Bronchial epithelial cell (primary cell): ENCODE measurements around the gene CGREF1. TPM values are rescaled to one million over a fixed set of nuclear protein-coding genes. Genes with fewer than 3 reads are reported as not detected.
A peak's percentile ranks its signal among the peaks of the same experiment; 100 is the strongest.

Experiments
- DNase-seq: peaks from one replicate; pipeline ENCODE4 v3.0.0-alpha.2; 2010; ENCODE audit warnings: low read depth
- FAIRE-seq: peaks from 2 replicates; lab custom pipeline; 2011; peaks lifted over from hg19 to GRCh38; lab: Jason Lieb, UNC
- H3K27me3 ChIP-seq: 2 replicates; pipeline ENCODE4 v1.5.1; 2011; ENCODE audit warnings: low read length; ENCODE audit not compliant: control insufficient read depth, insufficient read depth
- H3K36me3 ChIP-seq: 2 replicates; pipeline ENCODE4 v1.5.1; 2011; ENCODE audit warnings: low read length; ENCODE audit not compliant: control insufficient read depth, insufficient read depth
- H3K4me3 ChIP-seq: 2 replicates; pipeline ENCODE4 v1.5.1; 2011; ENCODE audit warnings: mild to moderate bottlenecking, low read depth, low read length, control low read depth
- CTCF ChIP-seq: IDR thresholded peaks from 2 replicates; pipeline ENCODE4 v1.5.1; 2011; ENCODE audit warnings: mild to moderate bottlenecking, moderate library complexity, low read length, control low read depth, inconsistent platforms; ENCODE audit not compliant: insufficient read depth, severe bottlenecking
- total RNA-seq: library from RNA; depleted of rRNA; stranded (reverse); fragments of >200 nt; gene quantifications from 2 replicates; pipeline ENCODE4 v1.2.1, GENCODE V29; 2014

Gene CGREF1
- total RNA-seq, 1 donor from 2014 or later = 0.53 TPM

- FAIRE-seq = no peak
- no peak for TF ChIP-seq CTCF
- no peaks in the 10 kb centered on the region for H3K27me3 ChIP-seq
- no peaks in the 10 kb centered on the region for H3K36me3 ChIP-seq
- H3K4me3 ChIP-seq = no peak overlapping the region
- no peak for DNase-seq
These were observed 34.4 kb downstream of the CGREF1 start for GRCh38 chr2:27084297-27085061.

DNA sequence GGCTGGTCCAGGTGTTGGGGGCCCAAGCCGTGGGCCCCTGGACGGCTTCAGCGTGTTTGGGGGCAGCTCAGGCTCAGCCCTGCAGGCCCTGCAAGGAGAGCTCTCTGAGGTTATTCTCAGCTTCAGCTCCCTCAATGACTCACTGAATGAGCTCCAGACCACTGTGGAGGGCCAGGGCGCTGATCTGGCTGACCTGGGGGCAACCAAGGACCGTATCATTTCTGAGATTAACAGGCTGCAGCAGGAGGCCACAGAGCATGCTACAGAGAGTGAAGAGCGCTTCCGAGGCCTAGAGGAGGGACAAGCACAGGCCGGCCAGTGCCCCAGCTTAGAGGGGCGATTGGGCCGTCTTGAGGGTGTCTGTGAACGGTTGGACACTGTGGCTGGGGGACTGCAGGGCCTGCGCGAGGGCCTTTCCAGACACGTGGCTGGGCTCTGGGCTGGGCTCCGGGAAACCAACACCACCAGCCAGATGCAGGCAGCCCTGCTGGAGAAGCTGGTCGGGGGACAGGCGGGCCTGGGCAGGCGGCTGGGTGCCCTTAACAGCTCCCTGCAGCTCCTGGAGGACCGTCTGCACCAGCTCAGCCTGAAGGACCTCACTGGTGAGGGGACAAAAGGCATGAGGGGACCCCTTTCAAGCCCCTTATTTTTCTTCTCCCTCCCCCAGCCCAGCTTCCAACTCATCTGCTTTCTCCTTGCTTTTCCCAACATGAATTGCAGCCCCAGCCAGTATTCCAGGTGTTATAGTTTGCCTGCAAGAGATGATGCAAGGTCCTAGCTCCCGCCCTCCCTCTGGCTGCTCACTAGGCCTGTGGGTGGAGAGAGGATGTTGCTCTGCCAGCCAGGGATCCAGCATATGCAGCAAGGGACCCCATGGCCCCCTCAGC, 35.3 kb downstream of the CGREF1 start:
- no peak for TF ChIP-seq CTCF
- FAIRE-seq = no peak
- peak; percentile 30 for DNase-seq
- no peak overlapping the region for H3K4me3 ChIP-seq
- H3K27me3 ChIP-seq = no peaks in the 10 kb centered on the region
- H3K36me3 ChIP-seq = no peaks in the 10 kb centered on the region

DNA sequence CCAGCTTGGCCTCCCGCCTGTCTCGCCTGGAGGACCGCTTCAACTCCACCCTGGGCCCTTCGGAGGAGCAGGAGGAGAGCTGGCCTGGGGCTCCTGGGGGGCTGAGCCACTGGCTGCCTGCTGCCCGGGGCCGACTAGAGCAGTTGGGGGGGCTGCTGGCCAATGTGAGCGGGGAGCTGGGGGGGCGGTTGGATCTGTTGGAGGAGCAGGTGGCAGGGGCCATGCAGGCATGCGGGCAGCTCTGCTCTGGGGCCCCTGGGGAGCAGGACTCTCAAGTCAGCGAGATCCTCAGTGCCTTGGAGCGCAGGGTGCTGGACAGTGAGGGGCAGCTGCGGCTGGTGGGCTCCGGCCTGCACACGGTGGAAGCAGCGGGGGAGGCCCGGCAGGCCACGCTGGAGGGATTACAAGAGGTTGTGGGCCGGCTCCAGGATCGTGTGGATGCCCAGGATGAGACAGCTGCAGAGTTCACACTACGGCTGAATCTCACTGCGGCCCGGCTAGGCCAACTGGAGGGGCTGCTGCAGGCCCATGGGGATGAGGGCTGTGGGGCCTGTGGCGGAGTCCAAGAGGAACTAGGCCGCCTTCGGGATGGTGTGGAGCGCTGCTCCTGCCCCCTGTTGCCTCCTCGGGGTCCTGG, 36.0 kb downstream of the CGREF1 start:
- no peak for FAIRE-seq
- H3K27me3 ChIP-seq = no peaks in the 10 kb centered on the region
- H3K36me3 ChIP-seq = no peaks in the 10 kb centered on the region
- DNase-seq = no peak
- no peak for TF ChIP-seq CTCF
- no peak overlapping the region for H3K4me3 ChIP-seq

GRCh38 chr2:27081984-27082772, 36.8 kb downstream of the CGREF1 start:
- no peaks in the 10 kb centered on the region for H3K27me3 ChIP-seq
- FAIRE-seq (no peak), DNase-seq (no peak)
- no peak overlapping the region for H3K4me3 ChIP-seq
- no peaks in the 10 kb centered on the region for H3K36me3 ChIP-seq
- no peak for TF ChIP-seq CTCF

DNA sequence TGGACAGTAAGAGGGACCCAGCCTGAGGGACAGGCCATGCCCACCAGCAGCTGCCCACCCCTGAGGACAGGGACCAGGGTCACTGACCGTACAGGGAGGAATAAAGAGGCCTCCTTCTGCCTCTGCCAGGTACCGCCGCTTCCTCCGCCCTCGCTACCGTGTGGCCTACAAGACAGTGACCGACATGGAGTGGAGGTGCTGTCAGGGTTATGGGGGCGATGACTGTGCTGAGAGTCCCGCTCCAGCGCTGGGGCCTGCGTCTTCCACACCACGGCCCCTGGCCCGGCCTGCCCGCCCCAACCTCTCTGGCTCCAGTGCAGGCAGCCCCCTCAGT, 38.4 kb downstream of the CGREF1 start:
- Histone ChIP-seq H3K36me3 (no peaks in the 10 kb centered on the region), H3K27me3 (no peaks in the 10 kb centered on the region), H3K4me3 (no peak overlapping the region)
- DNase-seq = no peak
- no peak for TF ChIP-seq CTCF
- no peak for FAIRE-seq
